Karpas-422 (cell line): ENCODE data around the gene GRIFIN. TPM values are rescaled to one million over a fixed set of nuclear protein-coding genes. Genes with fewer than 3 reads are reported as not detected.
A peak's percentile ranks its signal among the peaks of the same experiment; 100 is the strongest.

Experiments
- DNase-seq: peaks from one replicate; pipeline ENCODE4 v3.0.0-alpha.2; 2015
- H2AFZ ChIP-seq: fragments of 200-600 bp; sonication (generic); 2 replicates; pipeline ENCODE4 v1.6.1; 2014; ENCODE audit warnings: antibody characterized with exemption, low read length, mixed read lengths
- H3K27ac ChIP-seq: fragments of 200-600 bp; sonication (generic); 2 replicates; pipeline ENCODE4 v1.5.1; 2014; ENCODE audit warnings: mild to moderate bottlenecking, low read length, moderate library complexity
- H3K27me3 ChIP-seq: fragments of 200-600 bp; sonication (generic); 2 replicates; pipeline ENCODE4 v1.6.1; 2014; ENCODE audit warnings: low read length, mixed read lengths
- H3K36me3 ChIP-seq: fragments of 200-600 bp; sonication (generic); 2 replicates; pipeline ENCODE4 v1.6.1; 2014; ENCODE audit warnings: low read length, mixed read lengths; ENCODE audit not compliant: insufficient read depth
- H3K4me1 ChIP-seq: fragments of 200-600 bp; sonication (generic); 2 replicates; pipeline ENCODE4 v1.6.1; 2014; ENCODE audit warnings: mild to moderate bottlenecking, low read length, mixed read lengths
- H3K4me2 ChIP-seq: fragments of 200-600 bp; sonication (generic); 2 replicates; pipeline ENCODE4 v1.6.1; 2014; ENCODE audit warnings: low read length, low read depth, mild to moderate bottlenecking; ENCODE audit not compliant: poor library complexity, severe bottlenecking
- H3K4me3 ChIP-seq: fragments of 200-600 bp; sonication (generic); 2 replicates; pipeline ENCODE4 v1.5.1; 2014; ENCODE audit warnings: mild to moderate bottlenecking, antibody characterized with exemption, low read length, mixed read lengths
- H3K79me2 ChIP-seq: fragments of 200-600 bp; sonication (generic); 2 replicates; pipeline ENCODE4 v1.6.1; 2014; ENCODE audit warnings: mild to moderate bottlenecking, low read length, mixed read lengths
- H3K9ac ChIP-seq: fragments of 200-600 bp; sonication (generic); 2 replicates; pipeline ENCODE4 v1.6.0; 2014; ENCODE audit warnings: low read length
- H3K9me2 ChIP-seq: fragments of 200-600 bp; sonication (generic), shearing (Covaris generic); replicated peaks from 2 replicates; pipeline ENCODE4 v1.6.0; 2014; ENCODE audit warnings: mild to moderate bottlenecking, low read length, moderate library complexity; ENCODE audit not compliant: insufficient read depth
- H3K9me3 ChIP-seq: fragments of 300-700, 200-600 bp; sonication (generic); 2 replicates; pipeline ENCODE4 v1.6.1; 2014; ENCODE audit warnings: low read length, mixed read lengths
- H4K20me1 ChIP-seq: fragments of 200-600 bp; sonication (generic); 2 replicates; pipeline ENCODE4 v1.6.1; 2014; ENCODE audit warnings: mild to moderate bottlenecking, antibody characterized with exemption, low read length, low read depth; ENCODE audit not compliant: insufficient read depth
- total RNA-seq: library from RNA; depleted of rRNA; stranded (reverse); fragments of >200 nt; shearing (Covaris generic); gene quantifications from 2 replicates; pipeline ENCODE4 v1.2.3, GENCODE V29; 2014; ENCODE audit warnings: low replicate concordance

GRIFIN gene
- total RNA-seq, 1 experiment from 2014 or later, result not detected

DNA sequence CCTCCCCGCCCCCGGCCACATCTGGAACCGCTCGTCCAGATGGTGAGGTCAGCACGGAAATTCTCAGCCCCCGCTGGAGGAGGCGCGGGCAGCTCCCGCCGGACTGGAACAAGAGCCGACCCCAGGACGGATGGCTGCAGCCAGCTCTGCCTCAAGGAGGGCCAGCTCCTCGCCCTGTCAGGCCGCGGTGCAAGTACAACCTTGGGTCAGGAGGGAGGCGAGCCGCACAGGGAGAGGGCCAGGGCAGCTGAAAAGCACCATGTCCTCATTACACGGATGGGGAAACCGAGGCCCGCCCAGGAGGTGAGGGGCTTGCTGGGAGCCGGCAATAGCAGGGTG lies 3.8 kb upstream of the GRIFIN start:
- Histone ChIP-seq H2AFZ (no peak overlapping the region), H3K36me3 (no peaks in the 10 kb centered on the region), H3K9me3 (no peaks in the 10 kb centered on the region), H3K27ac (no peak overlapping the region), H3K27me3 (no peaks in the 10 kb centered on the region), H3K4me1 (no peaks in the 10 kb centered on the region), H3K9me2 (no peaks in the 10 kb centered on the region), H3K9ac (no peak overlapping the region), H3K4me3 (no peak overlapping the region), H4K20me1 (no peaks in the 10 kb centered on the region), H3K4me2 (no peak overlapping the region), H3K79me2 (no peaks in the 10 kb centered on the region)
- no peak for DNase-seq

DNA sequence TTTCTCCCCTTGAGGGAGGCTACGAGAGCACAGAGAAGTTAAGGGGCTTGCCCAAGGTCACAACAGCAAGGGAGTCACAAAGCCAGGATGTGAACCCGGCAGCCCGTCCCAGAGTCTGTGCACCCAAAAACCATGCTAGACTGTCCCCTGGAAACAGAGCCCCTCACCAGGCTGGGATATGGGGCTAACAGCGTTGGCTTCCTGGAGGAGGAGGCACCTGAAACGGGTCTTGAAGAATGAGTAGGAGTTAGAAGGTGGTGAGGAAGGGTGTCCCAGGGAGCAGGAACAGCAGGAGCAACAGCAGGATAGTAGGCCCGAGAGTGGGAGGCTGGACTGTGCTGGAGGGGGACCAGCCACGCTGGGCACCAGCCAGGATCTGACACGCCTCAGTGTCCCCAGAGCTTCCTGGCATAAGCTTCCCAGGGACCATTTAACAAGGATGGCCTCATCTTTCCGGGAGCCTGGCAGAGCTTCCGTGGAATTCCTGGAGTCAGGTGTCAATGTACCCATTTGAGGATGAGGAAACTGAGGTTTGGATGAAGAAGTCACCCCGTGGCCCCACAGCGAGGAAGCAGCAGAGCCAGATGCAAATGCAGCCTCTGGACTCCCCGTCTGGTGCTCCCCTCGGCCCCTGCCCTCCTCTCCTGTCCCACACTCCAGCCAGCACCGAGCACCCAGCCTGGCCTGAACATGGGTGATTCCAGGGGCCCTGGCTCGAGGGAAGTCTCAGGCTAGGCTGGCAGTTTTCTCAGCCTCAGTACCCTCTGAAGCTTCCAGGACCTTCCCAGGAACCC lies 3.3 kb upstream of the GRIFIN start:
- Histone ChIP-seq H3K27me3 (no peaks in the 10 kb centered on the region), H3K9me3 (no peaks in the 10 kb centered on the region), H3K79me2 (no peaks in the 10 kb centered on the region), H3K4me2 (no peak overlapping the region), H3K4me3 (no peak overlapping the region), H3K9ac (no peak overlapping the region), H3K9me2 (no peaks in the 10 kb centered on the region), H3K4me1 (no peaks in the 10 kb centered on the region), H2AFZ (no peak overlapping the region), H3K27ac (no peak overlapping the region), H4K20me1 (no peaks in the 10 kb centered on the region), H3K36me3 (no peaks in the 10 kb centered on the region)
- no peak for DNase-seq

DNA sequence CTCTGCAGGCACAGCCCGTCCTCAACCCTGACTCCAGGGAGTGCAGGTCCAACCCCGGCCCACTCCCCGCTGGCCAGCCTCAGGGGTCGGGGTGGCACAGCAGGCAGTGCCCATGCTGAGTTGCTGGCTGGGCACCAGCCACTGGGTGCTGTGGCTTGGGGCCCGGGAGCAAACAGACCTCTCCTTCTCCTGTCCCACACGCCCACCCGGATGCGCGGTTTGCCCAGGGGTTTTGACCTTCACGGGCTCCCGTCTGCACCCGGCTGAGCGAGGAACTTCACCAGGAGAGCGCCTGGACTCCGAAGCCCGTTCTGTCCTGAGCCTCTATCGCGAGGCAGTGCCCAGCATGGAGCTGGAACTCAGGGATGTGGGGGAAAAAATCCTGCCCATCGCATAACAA lies 2.6 kb upstream of the GRIFIN start:
- Histone ChIP-seq H3K27me3 (no peaks in the 10 kb centered on the region), H3K9me2 (no peaks in the 10 kb centered on the region), H3K4me1 (no peaks in the 10 kb centered on the region), H3K4me2 (no peak overlapping the region), H3K4me3 (no peak overlapping the region), H3K36me3 (no peaks in the 10 kb centered on the region), H3K9ac (no peak overlapping the region), H2AFZ (no peak overlapping the region), H4K20me1 (no peaks in the 10 kb centered on the region), H3K79me2 (no peaks in the 10 kb centered on the region), H3K27ac (no peak overlapping the region), H3K9me3 (no peaks in the 10 kb centered on the region)
- DNase-seq, result no peak

DNA sequence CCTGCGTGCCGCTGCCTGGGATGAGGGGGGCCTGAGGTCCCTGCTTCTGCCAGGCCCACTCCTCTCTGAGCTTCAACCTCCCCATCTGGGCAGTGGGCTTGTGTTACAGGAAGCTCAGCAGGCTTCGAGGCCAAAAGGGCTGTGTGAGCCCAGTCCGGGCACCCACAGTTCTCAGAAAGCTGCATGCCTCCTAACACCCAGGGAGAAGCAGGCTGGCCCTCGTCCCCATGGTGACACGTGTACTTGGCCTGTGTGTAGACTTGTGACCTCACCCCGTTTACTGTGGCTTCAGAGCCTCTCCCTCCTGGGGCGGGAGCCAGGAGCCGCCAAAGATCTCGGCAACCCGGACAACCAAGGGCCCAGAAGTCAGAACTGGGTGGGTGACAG lies 2.2 kb upstream of the GRIFIN start:
- no peak overlapping the region for H2AFZ ChIP-seq
- H3K4me2 ChIP-seq, result no peak overlapping the region
- no peaks in the 10 kb centered on the region for H3K9me2 ChIP-seq
- no peak for DNase-seq
- no peaks in the 10 kb centered on the region for H3K9me3 ChIP-seq
- H3K27ac ChIP-seq, result no peak overlapping the region
- no peaks in the 10 kb centered on the region for H4K20me1 ChIP-seq
- H3K36me3 ChIP-seq, result no peaks in the 10 kb centered on the region
- H3K4me3 ChIP-seq, result no peak overlapping the region
- no peak overlapping the region for H3K9ac ChIP-seq
- H3K79me2 ChIP-seq, result no peaks in the 10 kb centered on the region
- no peaks in the 10 kb centered on the region for H3K4me1 ChIP-seq
- H3K27me3 ChIP-seq, result no peaks in the 10 kb centered on the region

DNA sequence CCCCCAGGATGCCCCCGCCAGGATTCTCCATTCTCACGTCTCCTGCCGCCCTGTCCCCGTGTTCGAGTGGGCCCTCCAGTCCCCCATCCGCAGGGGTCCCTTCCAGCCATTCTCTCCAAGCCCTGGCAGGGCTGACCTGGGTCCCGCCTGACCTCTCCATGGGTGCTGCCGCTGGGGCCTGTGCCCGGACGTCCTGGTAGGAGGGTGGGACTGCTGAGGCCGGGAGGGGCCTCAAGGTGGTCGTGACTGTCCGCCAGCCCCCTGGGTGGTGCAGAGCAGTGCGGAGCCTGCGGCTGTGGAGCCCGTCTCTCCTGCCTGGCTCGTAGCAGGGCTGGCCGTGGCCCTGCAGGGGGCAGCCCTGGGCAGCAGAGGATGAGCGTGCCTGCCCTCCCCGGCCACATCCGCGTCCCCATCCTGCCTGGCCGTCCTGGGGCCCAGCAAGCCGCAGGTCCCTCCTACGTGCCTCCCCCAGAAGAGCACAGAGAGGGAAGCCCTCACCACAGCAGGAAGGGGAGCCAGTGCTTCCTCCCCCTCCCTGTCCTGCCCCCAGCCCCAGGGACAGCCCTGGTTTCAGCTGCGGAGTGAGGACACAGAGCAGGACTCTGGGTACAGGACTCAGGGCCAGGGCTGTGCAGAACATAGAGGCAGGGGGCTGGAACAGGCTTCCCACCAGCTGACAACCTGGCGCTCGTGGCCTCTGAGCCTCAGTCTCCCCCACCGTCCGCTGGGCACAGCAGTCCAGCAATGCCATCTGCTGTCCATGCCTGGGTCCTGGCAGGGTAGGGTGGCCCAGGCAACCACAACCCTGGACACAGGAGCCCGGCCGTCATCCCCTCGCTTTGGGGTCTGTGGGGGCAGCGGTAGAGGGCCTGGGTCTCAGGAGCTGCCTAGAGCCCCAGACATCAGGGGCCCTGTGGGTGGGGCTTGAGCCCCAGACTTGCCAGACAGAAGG lies 1.5 kb upstream of the GRIFIN start:
- DNase-seq, result peak; percentile 50
- Histone ChIP-seq H3K79me2 (no peaks in the 10 kb centered on the region), H3K27ac (no peak overlapping the region), H4K20me1 (no peaks in the 10 kb centered on the region), H3K4me1 (no peaks in the 10 kb centered on the region), H3K4me3 (no peak overlapping the region), H3K4me2 (no peak overlapping the region), H3K27me3 (no peaks in the 10 kb centered on the region), H3K36me3 (no peaks in the 10 kb centered on the region), H2AFZ (no peak overlapping the region), H3K9me3 (no peaks in the 10 kb centered on the region), H3K9me2 (no peaks in the 10 kb centered on the region), H3K9ac (no peak overlapping the region)

DNA sequence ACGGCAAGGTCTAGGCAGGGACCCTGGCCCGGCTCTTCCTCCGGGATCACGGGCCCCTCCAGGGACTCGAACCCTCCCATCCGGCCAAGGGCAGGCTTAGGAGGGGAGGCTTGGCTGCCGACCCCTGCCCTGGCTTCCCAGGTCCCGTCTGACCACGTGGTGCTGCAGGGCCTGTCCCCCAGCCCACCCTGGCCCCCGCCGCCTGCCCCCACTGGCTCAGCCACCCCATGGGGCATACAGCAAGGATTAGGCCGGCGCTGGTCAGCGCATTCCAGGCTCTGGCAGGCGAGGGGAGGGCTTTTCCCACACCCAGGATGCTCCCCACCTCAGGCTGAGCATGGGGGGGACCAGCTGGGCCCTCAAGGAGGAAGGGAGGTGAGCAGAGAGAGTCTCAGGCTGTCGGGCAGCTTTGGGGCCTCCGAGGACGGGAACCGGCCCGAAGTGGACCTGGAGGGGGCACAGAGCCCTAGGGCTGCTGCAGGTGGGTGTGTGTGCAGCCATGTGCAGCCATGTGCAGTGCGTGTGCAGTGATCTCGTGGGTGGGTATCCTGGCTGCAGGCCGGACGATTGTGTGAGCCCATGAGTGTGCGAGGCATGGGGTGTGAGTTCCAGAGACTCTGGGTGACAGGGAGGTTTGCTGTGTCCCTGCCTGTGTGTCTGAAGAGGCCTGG lies 713 bp upstream of the GRIFIN start:
- no peak overlapping the region for H3K4me2 ChIP-seq
- no peaks in the 10 kb centered on the region for H4K20me1 ChIP-seq
- no peaks in the 10 kb centered on the region for H3K9me2 ChIP-seq
- no peaks in the 10 kb centered on the region for H3K27me3 ChIP-seq
- no peak overlapping the region for H3K4me3 ChIP-seq
- no peaks in the 10 kb centered on the region for H3K36me3 ChIP-seq
- H3K9ac ChIP-seq, result no peak overlapping the region
- DNase-seq, result no peak
- no peaks in the 10 kb centered on the region for H3K79me2 ChIP-seq
- H2AFZ ChIP-seq, result no peak overlapping the region
- H3K4me1 ChIP-seq, result no peaks in the 10 kb centered on the region
- no peak overlapping the region for H3K27ac ChIP-seq
- no peaks in the 10 kb centered on the region for H3K9me3 ChIP-seq

DNA sequence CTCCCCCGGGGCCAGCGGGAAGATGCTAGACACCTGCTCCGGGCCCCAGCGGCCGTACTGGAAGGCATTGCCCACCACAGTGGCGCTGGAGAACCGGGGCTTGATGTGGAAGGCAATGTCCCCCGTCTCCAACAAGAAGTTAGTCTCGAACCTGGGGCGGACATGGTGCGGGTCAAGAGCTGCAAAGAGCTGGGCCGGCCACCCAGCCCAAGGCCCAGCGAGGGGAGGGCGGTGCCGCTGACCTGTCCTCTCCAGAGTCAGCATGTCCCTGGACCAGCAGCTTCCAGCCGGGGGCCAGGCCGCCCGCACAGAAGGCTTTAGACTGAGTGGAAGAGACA lies 551 bp downstream of the GRIFIN start:
- no peaks in the 10 kb centered on the region for H3K27me3 ChIP-seq
- H4K20me1 ChIP-seq, result no peaks in the 10 kb centered on the region
- H3K79me2 ChIP-seq, result no peaks in the 10 kb centered on the region
- H2AFZ ChIP-seq, result no peak overlapping the region
- no peak overlapping the region for H3K27ac ChIP-seq
- no peak for DNase-seq
- H3K4me3 ChIP-seq, result no peak overlapping the region
- H3K9me2 ChIP-seq, result no peaks in the 10 kb centered on the region
- H3K9ac ChIP-seq, result no peak overlapping the region
- H3K4me1 ChIP-seq, result no peaks in the 10 kb centered on the region
- H3K4me2 ChIP-seq, result no peak overlapping the region
- H3K9me3 ChIP-seq, result no peaks in the 10 kb centered on the region
- no peaks in the 10 kb centered on the region for H3K36me3 ChIP-seq
